BLaER1 (cell line): ENCODE data around the gene PCDHGA10.

Experiments used
- H3K27ac ChIP-seq: shearing (Covaris generic); formaldehyde crosslinking; 2 replicates; pipeline ENCODE4 v1.8.1; 2022
- H3K27me3 ChIP-seq: shearing (Covaris generic); formaldehyde crosslinking; 2 replicates; pipeline ENCODE4 v1.8.1; 2022
- H3K36me3 ChIP-seq: shearing (Covaris generic); formaldehyde crosslinking; 2 replicates; pipeline ENCODE4 v1.8.1; 2022
- H3K4me1 ChIP-seq: shearing (Covaris generic); formaldehyde crosslinking; 2 replicates; pipeline ENCODE4 v1.8.1; 2022
- H3K4me2 ChIP-seq: shearing (Covaris generic); formaldehyde crosslinking; 2 replicates; pipeline ENCODE4 v1.8.1; 2022
- H3K4me3 ChIP-seq: shearing (Covaris generic); formaldehyde crosslinking; 2 replicates; pipeline ENCODE4 v1.8.1; 2022
- H3K9ac ChIP-seq: shearing (Covaris generic); formaldehyde crosslinking; 2 replicates; pipeline ENCODE4 v1.8.1; 2022
- H3K9me3 ChIP-seq: shearing (Covaris generic); formaldehyde crosslinking; 2 replicates; pipeline ENCODE4 v1.8.1; 2022
- H4K20me1 ChIP-seq: shearing (Covaris generic); formaldehyde crosslinking; 2 replicates; pipeline ENCODE4 v1.8.1; 2022
- Cebpa-rat ChIP-seq: shearing (Covaris generic); IDR thresholded peaks from 2 replicates; pipeline ENCODE4 v1.8.1; 2022

Gene PCDHGA10

GRCh38 chr5:141434006-141434405 lies 21.2 kb downstream of the PCDHGA10 start:
- no peaks in the 10 kb centered on the region for H3K36me3 ChIP-seq
- no peaks in the 10 kb centered on the region for H4K20me1 ChIP-seq
- TF ChIP-seq Cebpa-rat: no peak
- no peak overlapping the region for H3K9ac ChIP-seq
- no peak overlapping the region for H3K4me3 ChIP-seq
- H3K27ac ChIP-seq: no peak overlapping the region
- peaks cover 60% of the 10 kb centered on the region for H3K9me3 ChIP-seq
- no peaks in the 10 kb centered on the region for H3K4me1 ChIP-seq
- H3K27me3 ChIP-seq: no peaks in the 10 kb centered on the region
- H3K4me2 ChIP-seq: no peak overlapping the region

GRCh38 chr5:141437221-141437620 lies 24.4 kb downstream of the PCDHGA10 start:
- Histone ChIP-seq H3K4me1 (no peaks in the 10 kb centered on the region), H3K4me3 (no peak overlapping the region), H3K9me3 (peaks cover 74% of the 10 kb centered on the region), H3K4me2 (no peak overlapping the region), H3K36me3 (peaks cover 20% of the 10 kb centered on the region), H3K9ac (no peak overlapping the region), H4K20me1 (no peaks in the 10 kb centered on the region), H3K27ac (no peak overlapping the region), H3K27me3 (no peaks in the 10 kb centered on the region)
- TF ChIP-seq Cebpa-rat: no peak

- Histone ChIP-seq H3K9ac (no peak overlapping the region), H4K20me1 (no peaks in the 10 kb centered on the region), H3K27me3 (no peaks in the 10 kb centered on the region), H3K4me3 (no peak overlapping the region), H3K4me2 (no peak overlapping the region), H3K36me3 (peaks cover 20% of the 10 kb centered on the region), H3K9me3 (peaks cover 50% of the 10 kb centered on the region), H3K4me1 (no peaks in the 10 kb centered on the region), H3K27ac (no peak overlapping the region)
- no peak for TF ChIP-seq Cebpa-rat
These were observed 26.8 kb downstream of the PCDHGA10 start for GRCh38 chr5:141439411-141440141.

GRCh38 chr5:141440341-141440740 lies 27.6 kb downstream of the PCDHGA10 start:
- Histone ChIP-seq H3K9me3 (peaks cover 50% of the 10 kb centered on the region), H3K9ac (no peak overlapping the region), H3K4me1 (no peaks in the 10 kb centered on the region), H3K27me3 (no peaks in the 10 kb centered on the region), H4K20me1 (no peaks in the 10 kb centered on the region), H3K36me3 (peaks cover 20% of the 10 kb centered on the region), H3K4me2 (no peak overlapping the region), H3K4me3 (no peak overlapping the region), H3K27ac (no peak overlapping the region)
- no peak for TF ChIP-seq Cebpa-rat

GRCh38 chr5:141441571-141442170 lies 28.9 kb downstream of the PCDHGA10 start:
- no peak for TF ChIP-seq Cebpa-rat
- H3K4me1 ChIP-seq: no peaks in the 10 kb centered on the region
- H3K9me3 ChIP-seq: peaks cover 40% of the 10 kb centered on the region
- no peak overlapping the region for H3K4me3 ChIP-seq
- no peak overlapping the region for H3K27ac ChIP-seq
- no peaks in the 10 kb centered on the region for H3K27me3 ChIP-seq
- no peak overlapping the region for H3K4me2 ChIP-seq
- no peak overlapping the region for H3K9ac ChIP-seq
- no peaks in the 10 kb centered on the region for H4K20me1 ChIP-seq
- H3K36me3 ChIP-seq: peaks cover 20% of the 10 kb centered on the region

DNA sequence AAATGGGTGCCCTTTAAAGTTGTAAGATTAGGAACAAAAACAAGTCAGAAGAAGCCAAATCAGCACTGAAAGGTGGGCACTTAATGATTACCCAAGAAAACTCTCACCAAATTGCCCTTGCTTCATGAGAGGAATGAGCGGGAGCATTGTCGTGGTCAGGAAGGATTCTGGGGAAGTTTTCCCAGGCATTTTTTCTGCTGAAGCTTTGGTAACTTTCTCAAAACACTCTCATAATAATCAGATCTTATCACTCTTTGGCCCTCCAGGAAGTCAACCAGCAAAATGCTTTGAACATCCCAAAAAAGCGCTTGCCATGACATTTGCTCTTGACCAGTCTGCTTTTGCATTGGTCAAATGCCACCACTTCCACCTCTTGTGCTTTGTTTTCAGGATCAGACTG lies 52.6 kb downstream of the PCDHGA10 start:
- H3K27me3 ChIP-seq: no peaks in the 10 kb centered on the region
- H4K20me1 ChIP-seq: no peaks in the 10 kb centered on the region
- no peak overlapping the region for H3K4me3 ChIP-seq
- TF ChIP-seq Cebpa-rat: no peak
- H3K4me1 ChIP-seq: no peaks in the 10 kb centered on the region
- no peak overlapping the region for H3K4me2 ChIP-seq
- H3K36me3 ChIP-seq: no peaks in the 10 kb centered on the region
- no peaks in the 10 kb centered on the region for H3K9me3 ChIP-seq
- no peak overlapping the region for H3K27ac ChIP-seq
- H3K9ac ChIP-seq: no peak overlapping the region
